OCI-LY7 (cell line): ENCODE results near the gene NIF3L1. TPM values are rescaled to one million over a fixed set of nuclear protein-coding genes. Genes with fewer than 3 reads are reported as not detected.

Experiments used
- BruUV-seq: library from RNA; stranded (reverse); fragments of 400-500 nt; replicated peaks from 2 replicates; lab custom pipeline; 2021; lab: Mats Ljungman, UMichigan
- CTCF ChIA-PET: fragments of 300-600 bp; sonication (Branson Sonifier 250); formaldehyde crosslinking; loops from one replicate; lab custom pipeline; 2022; ENCODE audit warnings: antibody characterized with exemption; ENCODE audit not compliant: unreplicated experiment; lab: Charles Lee
- POLR2A ChIA-PET: fragments of 300-600 bp; sonication (Branson Sonifier 250); formaldehyde crosslinking; loops from one replicate; lab custom pipeline; 2022; ENCODE audit warnings: antibody characterized with exemption; lab: Charles Lee
- DNase-seq: peaks from one replicate; pipeline ENCODE4 v3.0.0-alpha.2; 2015; ENCODE audit warnings: low spot score
- H2AFZ ChIP-seq: fragments of 200-600 bp; sonication (generic), shearing (Covaris generic); 2 replicates; pipeline ENCODE4 v1.6.1; 2014; ENCODE audit warnings: mild to moderate bottlenecking, antibody characterized with exemption, low read length, moderate library complexity
- H3K27ac ChIP-seq: fragments of 200-600 bp; sonication (generic); 2 replicates; pipeline ENCODE4 v1.5.1; 2014; ENCODE audit warnings: mixed run types, low read depth, mild to moderate bottlenecking, moderate library complexity, low read length, inconsistent platforms; ENCODE audit not compliant: poor library complexity, severe bottlenecking
- H3K36me3 ChIP-seq: fragments of 200-600 bp; sonication (generic); 2 replicates; pipeline ENCODE4 v1.6.1; 2014; ENCODE audit warnings: mild to moderate bottlenecking, antibody characterized with exemption, low read length, moderate library complexity, mixed read lengths; ENCODE audit not compliant: insufficient read depth
- H3K4me1 ChIP-seq: fragments of 200-600 bp; sonication (generic); 2 replicates; pipeline ENCODE4 v1.5.1; 2014; ENCODE audit warnings: mild to moderate bottlenecking, low read length; ENCODE audit not compliant: insufficient read depth, poor library complexity, severe bottlenecking
- H3K4me2 ChIP-seq: fragments of 200-600 bp; sonication (generic); 2 replicates; pipeline ENCODE4 v1.6.1; 2014; ENCODE audit warnings: mild to moderate bottlenecking, low read length
- H3K4me3 ChIP-seq: fragments of 200-600 bp; sonication (generic); 2 replicates; pipeline ENCODE4 v1.5.1; 2014; ENCODE audit warnings: mild to moderate bottlenecking, low read depth, low read length; ENCODE audit not compliant: poor library complexity, severe bottlenecking
- H3K79me2 ChIP-seq: fragments of 200-600 bp; sonication (generic); 2 replicates; pipeline ENCODE4 v1.6.1; 2016; ENCODE audit warnings: low read depth, mild to moderate bottlenecking, low read length, moderate library complexity, mixed read lengths; ENCODE audit not compliant: insufficient read depth
- H3K9me2 ChIP-seq: fragments of 200-600 bp; sonication (generic); 2 replicates; pipeline ENCODE4 v1.6.1; 2016; ENCODE audit warnings: mild to moderate bottlenecking, low read length, mixed read lengths; ENCODE audit not compliant: insufficient read depth
- H3K9me3 ChIP-seq: fragments of 200-600 bp; sonication (generic); 2 replicates; pipeline ENCODE4 v1.6.1; 2014; ENCODE audit warnings: mild to moderate bottlenecking, mixed run types, low read length, mixed read lengths
- H4K20me1 ChIP-seq: fragments of 200-600 bp; sonication (generic); 2 replicates; pipeline ENCODE4 v1.6.1; 2014; ENCODE audit warnings: mild to moderate bottlenecking, antibody characterized with exemption, low read length, moderate library complexity, mixed read lengths; ENCODE audit not compliant: insufficient read depth
- CTCF ChIP-seq: fragments of 200-600 bp; sonication (generic); conservative IDR thresholded peaks from 2 replicates; pipeline ENCODE4 v1.5.1; 2014; ENCODE audit warnings: mild to moderate bottlenecking, antibody characterized with exemption, low read length, moderate library complexity, mixed read lengths
- EZH2phosphoT487 ChIP-seq: fragments of 200-600 bp; sonication (generic); IDR thresholded peaks from 2 replicates; pipeline ENCODE4 v1.6.1; 2018; ENCODE audit warnings: low read depth, borderline replicate concordance, mild to moderate bottlenecking, mixed run types, antibody characterized with exemption, low read length, moderate library complexity, mixed read lengths
- intact Hi-C: fragments of 100-400 bp; cut with micrococcal nuclease; formaldehyde crosslinking; loops from one replicate; pipeline ENCODE4 v1.10.0; 2022; ENCODE audit not compliant: unreplicated experiment
- total RNA-seq, 2 experiments: library from RNA; depleted of rRNA in 1 of 2; stranded (reverse); fragments of >200 nt in 1 of 2; shearing (Covaris generic) in 1 of 2; gene quantifications; 2 replicates each; pipeline ENCODE4 v1.2.3, GENCODE V29; 2014 to 2022

Gene NIF3L1
- total RNA-seq, 2 experiments from 2014 or later, result 60.4 to 68.4 TPM

- H3K36me3 ChIP-seq, result peaks cover 69% of the 10 kb centered on the region
- intact Hi-C loops, result loop anchor here (2.0 kb wide), 2 partner anchors 49 to 149 kb away; no protein-coding TSS in a partner anchor
- BruUV-seq, result no TSS peak
- TF ChIP-seq EZH2phosphoT487, result no peak
- no peak for TF ChIP-seq CTCF
- H3K4me1 ChIP-seq, result peaks cover 22% of the 10 kb centered on the region
- H3K9me3 ChIP-seq, result no peaks in the 10 kb centered on the region
- no peaks in the 10 kb centered on the region for H3K9me2 ChIP-seq
- H2AFZ ChIP-seq, result no peak overlapping the region
- peak overlapping the region; percentile 82 for H3K4me3 ChIP-seq
- H3K27ac ChIP-seq, result no peak overlapping the region
- DNase-seq, result no peak
- POLR2A ChIA-PET, result interaction anchor here (0.7 kb wide), 1 partner anchor 48 kb away, joined by 4 read pairs; no protein-coding TSS in a partner anchor
- peaks cover 73% of the 10 kb centered on the region for H3K79me2 ChIP-seq
- peak overlapping the region; percentile 88 for H3K4me2 ChIP-seq
- peaks cover 27% of the 10 kb centered on the region; the same call in 1 of the 2 replicates for H4K20me1 ChIP-seq
- CTCF ChIA-PET, result no interaction called here
These were observed 27.5 kb upstream of the NIF3L1 start for GRCh38 chr2:200861617-200862155.

- Histone ChIP-seq H3K9me2 (no peaks in the 10 kb centered on the region), H3K36me3 (peaks cover 60% of the 10 kb centered on the region), H3K79me2 (peaks cover 65% of the 10 kb centered on the region), H3K9me3 (no peaks in the 10 kb centered on the region), H2AFZ (no peak overlapping the region), H3K4me3 (peak overlapping the region; percentile 82), H3K4me2 (peak overlapping the region; percentile 88), H3K27ac (peak overlapping the region; percentile 89), H3K4me1 (peaks cover 22% of the 10 kb centered on the region), H4K20me1 (peaks cover 27% of the 10 kb centered on the region; the same call in 1 of the 2 replicates)
- POLR2A ChIA-PET, result no interaction called here
- intact Hi-C loops, result loop anchor here (2.0 kb wide), 2 partner anchors 50 to 150 kb away; no protein-coding TSS in a partner anchor
- BruUV-seq, result TSS peak; percentile 48
- CTCF ChIA-PET, result no interaction called here
- DNase-seq, result peak; percentile 63
- TF ChIP-seq CTCF, result no peak
- no peak for TF ChIP-seq EZH2phosphoT487
These were observed 26.6 kb upstream of the NIF3L1 start for GRCh38 chr2:200862532-200863000.

GRCh38 chr2:200863782-200864175 lies 25.4 kb upstream of the NIF3L1 start:
- no peaks in the 10 kb centered on the region for H3K9me2 ChIP-seq
- no peak for TF ChIP-seq CTCF
- no peak for TF ChIP-seq EZH2phosphoT487
- H4K20me1 ChIP-seq, result peaks cover 27% of the 10 kb centered on the region; the same call in 1 of the 2 replicates
- no peaks in the 10 kb centered on the region for H3K9me3 ChIP-seq
- H3K4me1 ChIP-seq, result peaks cover 25% of the 10 kb centered on the region
- no TSS peak for BruUV-seq
- peak overlapping the region; percentile 86; the same call in 1 of the 2 replicates for H2AFZ ChIP-seq
- H3K79me2 ChIP-seq, result peaks cover 53% of the 10 kb centered on the region
- intact Hi-C loops, result loop anchor here (1.0 to 2.0 kb wide), 3 partner anchors 26 to 151 kb away; partner anchors contain the start of genes NIF3L1 and PPIL3
- H3K27ac ChIP-seq, result peak overlapping the region; percentile 89
- peak overlapping the region; percentile 82 for H3K4me3 ChIP-seq
- peak; percentile 40 for DNase-seq
- H3K36me3 ChIP-seq, result peaks cover 48% of the 10 kb centered on the region
- POLR2A ChIA-PET, result interaction anchor here (0.6 to 2.6 kb wide), 10 partner anchors 11 to 207 kb away, joined by 3 to 22 read pairs (median 3); partner anchors contain the start of genes NIF3L1 and PPIL3
- H3K4me2 ChIP-seq, result peak overlapping the region; percentile 88
- CTCF ChIA-PET, result no interaction called here
